HepG2 (cell line): Measurements from ENCODE around the gene PCNX1. TPM values are rescaled to one million over a fixed set of nuclear protein-coding genes. Genes with fewer than 3 reads are reported as not detected.

Experiments
- ATAC-seq: fragments of 200-7000 bp; cut with Tn5 transposase; 3 replicates; pipeline ENCODE4 v1.9.1; 2020; ENCODE audit warnings: mild to moderate bottlenecking, moderate library complexity
- BruUV-seq: library from RNA; stranded (reverse); fragments of 400-500 nt; replicated peaks from 2 replicates; lab custom pipeline; 2021; lab: Mats Ljungman, UMichigan
- CTCF ChIA-PET: fragments of 300-600 bp; formaldehyde crosslinking; extraction: SDS; loops from one replicate; lab custom pipeline; 2021; ENCODE audit warnings: low total read pairs, inconsistent platforms, low intra/inter-chr PET ratio; lab: Yijun Ruan, JAX
- POLR2A ChIA-PET: fragments of 350-600 bp; sonication (Branson Sonifier 250); formaldehyde crosslinking; loops from one replicate; lab custom pipeline; 2020; ENCODE audit warnings: antibody characterized with exemption, inconsistent platforms; lab: Yijun Ruan, JAX
- DNase-seq: peaks from one replicate; pipeline ENCODE4 v3.0.0-alpha.2; 2015; ENCODE audit warnings: low spot score
- FAIRE-seq: peaks from 3 replicates; lab custom pipeline; 2011; peaks lifted over from hg19 to GRCh38; lab: Jason Lieb, UNC
- H2AFZ ChIP-seq: one replicate; pipeline ENCODE4 v1.6.1; 2011; ENCODE audit warnings: low read length, inconsistent platforms
- H3K27ac ChIP-seq: fragments of 300-600 bp; 3 replicates; pipeline ENCODE4 v1.8.0; 2011; ENCODE audit warnings: mixed run types, mild to moderate bottlenecking, mixed read lengths, low read length, inconsistent platforms; ENCODE audit not compliant: insufficient read depth; ENCODE audit errors: extremely low read length
- H3K27me3 ChIP-seq, 2 experiments: fragments of 200-600 bp in 1 of 2; 2 replicates in 1 of 2; 3 replicates in 1 of 2; pipeline versions ENCODE4 v1.6.0 to v1.8.0; 2011; ENCODE audit warnings: low read length in 2 of 2, mild to moderate bottlenecking in 2 of 2, moderate library complexity in 2 of 2, inconsistent platforms in 1 of 2; ENCODE audit not compliant: insufficient read depth in 2 of 2, control insufficient read depth in 1 of 2
- H3K36me3 ChIP-seq, 2 experiments: fragments of 200-600 bp in 1 of 2; replicated peaks in 1 of 2; 2 replicates in 1 of 2; 3 replicates in 1 of 2; pipeline versions ENCODE4 v1.5.1 to v1.8.0; 2011; ENCODE audit warnings: low read length in 2 of 2, inconsistent platforms in 1 of 2; ENCODE audit not compliant: insufficient read depth in 2 of 2, control insufficient read depth in 1 of 2
- H3K4me1 ChIP-seq: 2 replicates; pipeline ENCODE4 v1.5.1; 2012; ENCODE audit warnings: low read length, inconsistent platforms; ENCODE audit not compliant: insufficient read depth
- H3K4me2 ChIP-seq: 2 replicates; pipeline ENCODE4 v1.6.0; 2011; ENCODE audit warnings: low read depth, low read length, inconsistent platforms
- H3K4me3 ChIP-seq, 3 experiments: fragments of 200-600 bp in 1 of 3; sonication (generic), shearing (Covaris generic) in 1 of 3; replicated peaks in 1 of 3; 2 replicates each; pipeline ENCODE4 v1.5.1; 2011 to 2016; ENCODE audit warnings: low read length in 3 of 3, inconsistent platforms in 2 of 3, low read depth in 2 of 3, mild to moderate bottlenecking in 2 of 3, control low read depth in 1 of 3, mixed read lengths in 1 of 3; ENCODE audit not compliant: insufficient read depth in 1 of 3
- H3K79me2 ChIP-seq: one replicate; pipeline ENCODE4 v1.6.1; 2011; ENCODE audit warnings: low read length, inconsistent platforms; ENCODE audit not compliant: insufficient read depth
- H3K9ac ChIP-seq: 2 replicates; pipeline ENCODE4 v1.6.0; 2011; ENCODE audit warnings: mild to moderate bottlenecking, low read depth, low read length, inconsistent platforms; ENCODE audit not compliant: insufficient read depth
- H3K9me3 ChIP-seq: 2 replicates; pipeline ENCODE4 v1.5.1; 2012; ENCODE audit warnings: mild to moderate bottlenecking, low read length
- H4K20me1 ChIP-seq: 2 replicates; pipeline ENCODE4 v1.6.0; 2011; ENCODE audit warnings: inconsistent platforms, mild to moderate bottlenecking, low read length, moderate library complexity; ENCODE audit not compliant: insufficient read depth
- ATF7 ChIP-seq, 2 experiments: fragments of 450-650 bp in 1 of 2; sonication (generic) in 1 of 2; formaldehyde crosslinking in 1 of 2; IDR thresholded peaks; 2 replicates each; pipeline versions ENCODE4 v1.4.0 to v1.6.1; 2016 to 2020; ENCODE audit warnings: antibody characterized with exemption in 1 of 2, mild to moderate bottlenecking in 1 of 2, missing genetic modification reagents in 1 of 2
- CREB1 ChIP-seq, 2 experiments: fragments of 450-650 bp in 1 of 2; IDR thresholded peaks; 2 replicates each; pipeline ENCODE4 v1.6.1; 2016 to 2017; ENCODE audit warnings: control low read depth in 1 of 2, mild to moderate bottlenecking in 1 of 2, missing compliant biosample characterization in 1 of 2, missing genetic modification characterization in 1 of 2
- HNRNPUL1 ChIP-seq: fragments of 200-400 bp; formaldehyde crosslinking; IDR thresholded peaks from 2 replicates; pipeline ENCODE4 v1.6.1; 2017; ENCODE audit warnings: low read depth, mild to moderate bottlenecking, low read length, moderate library complexity
- HOXA9 ChIP-seq: sonication (generic); formaldehyde crosslinking; IDR thresholded peaks from 2 replicates; pipeline ENCODE4 v1.8.1; 2022; ENCODE audit warnings: missing genetic modification reagents, mild to moderate bottlenecking, moderate library complexity, borderline replicate concordance
- KAT8 ChIP-seq: IDR thresholded peaks from 2 replicates; pipeline ENCODE4 v1.6.1; 2016; ENCODE audit warnings: missing genetic modification reagents, missing compliant biosample characterization
- PITX1 ChIP-seq: sonication (generic); formaldehyde crosslinking; IDR thresholded peaks from 2 replicates; pipeline ENCODE4 v1.5.1; 2020; ENCODE audit warnings: mild to moderate bottlenecking, missing genetic modification reagents
- TEAD3 ChIP-seq: optimal IDR thresholded peaks from 2 replicates; pipeline ENCODE3; 2016; ENCODE audit warnings: borderline replicate concordance
- ZNF12 ChIP-seq: sonication (generic); formaldehyde crosslinking; IDR thresholded peaks from 2 replicates; pipeline ENCODE4 v1.5.0; 2020; ENCODE audit warnings: missing genetic modification reagents
- ZNF605 ChIP-seq: sonication (generic); formaldehyde crosslinking; IDR thresholded peaks from 2 replicates; pipeline ENCODE4 v1.8.0; 2022; ENCODE audit warnings: mild to moderate bottlenecking, missing genetic modification reagents
- ZSCAN5A ChIP-seq: sonication (generic); formaldehyde crosslinking; IDR thresholded peaks from 2 replicates; pipeline ENCODE4 v1.8.0; 2022; ENCODE audit warnings: mild to moderate bottlenecking, missing genetic modification reagents, borderline replicate concordance
- WGBS: methylation state at CpG from one replicate; pipeline ENCODE4 v1.1.6; 2017; ENCODE audit warnings: low lambda C conversion rate; 5-methylcytosine and 5-hydroxymethylcytosine counted together
- in situ Hi-C: cut with HindIII; loops from 2 replicates; pipeline ENCODE4 v1.10.0; 2017; ENCODE audit warnings: low pct_unique_long_range_greater_than_20kb; ENCODE audit not compliant: extremely low pct_ligation_motif_present
- intact Hi-C: fragments of 100-400 bp; cut with micrococcal nuclease; formaldehyde crosslinking; loops from one replicate; pipeline ENCODE4 v1.10.0; 2022; ENCODE audit not compliant: unreplicated experiment
- polyA plus RNA-seq, 8 experiments: library from polyadenylated mRNA; depleted of rRNA in 3 of 8; stranded (reverse) in 7 of 8; unstranded in 1 of 8; fragments of >200 nt; fragmentation: Illumina TruSeq in 4 of 8; extraction: Trizol in 4 of 8; gene quantifications; 2 replicates each; pipeline versions ENCODE4 v1.2.1 to v1.2.3, GENCODE V29; 2011 to 2016; ENCODE audit warnings: low read depth in 4 of 8, missing spikeins in 1 of 8, mixed read lengths in 1 of 8; ENCODE audit not compliant: insufficient read depth in 1 of 8
- total RNA-seq, 5 experiments: library from RNA; depleted of rRNA; stranded (reverse); fragments of >200 nt; fragmentation: Illumina TruSeq; extraction: Trizol; gene quantifications; 2 replicates each; pipeline ENCODE4 v1.2.3, GENCODE V29; 2016; ENCODE audit warnings: low read depth in 1 of 5

PCNX1 gene
- total and polyA plus RNA-seq, 2 of the 13 experiments (the other 11 are each of a cell fraction or from before 2014, with no cell fraction given), result 24.9 to 30.3 TPM

- ATAC-seq (no peak), DNase-seq (no peak), FAIRE-seq (no peak)
- Histone ChIP-seq H3K79me2 (no peaks in the 10 kb centered on the region), H3K9ac (no peak overlapping the region), H3K27me3 (no peaks in the 10 kb centered on the region), H2AFZ (no peak overlapping the region), H3K27ac (no peak overlapping the region), H3K9me3 (no peaks in the 10 kb centered on the region), H3K4me1 (peaks cover 5% of the 10 kb centered on the region; the same call in 1 of the 2 replicates), H3K36me3 (peaks cover 8 to 29% of the 10 kb centered on the region in 2 experiments), H3K4me3 (no peak overlapping the region), H3K4me2 (no peak overlapping the region), H4K20me1 (no peaks in the 10 kb centered on the region)
- WGBS, result 100% methylated on average over 1 of the region's 1 CpG
- intact Hi-C loops (no loop called here), in situ Hi-C loops (no loop called here)
- POLR2A ChIA-PET, result no interaction called here
- no TSS peak for BruUV-seq
- TF ChIP-seq HNRNPUL1 (no peak), PITX1 (CRISPR knock-in tag) (no peak), TEAD3 (CRISPR knock-in tag) (no peak), CREB1 (IDR thresholded peaks at IDR 0.05) (peak; percentile 31; the same call in 1 of the 2 replicates), CREB1 (CRISPR knock-in tag; IDR thresholded peaks at IDR 0.05) (no peak), HOXA9 (CRISPR knock-in tag) (no peak), ZNF605 (CRISPR knock-in tag) (no peak), ATF7 (IDR thresholded peaks at IDR 0.05) (peak; percentile 62), ATF7 (CRISPR knock-in tag; IDR thresholded peaks at IDR 0.05) (no peak), KAT8 (CRISPR knock-in tag) (no peak), ZSCAN5A (no peak), ZNF12 (CRISPR knock-in tag) (no peak)
- CTCF ChIA-PET, result no interaction called here
Measured at GRCh38 chr14:71061458-71061857, 154.2 kb downstream of the PCNX1 start.
